Gastrocnemius medialis (tissue), 4 donors: ENCODE data around the gene ITGAV.

Experiments used
- POLR2A ChIP-seq, 2 donors: fragments of 450-650 bp; IDR thresholded peaks; one replicate each; pipeline ENCODE4 v1.6.1; 2017; ENCODE audit warnings: antibody characterized with exemption in 2 of 2, mild to moderate bottlenecking in 2 of 2, moderate library complexity in 2 of 2
- TF ChIP-seq, protein P1 (sequence below), 5 experiments: fragments of 450-650 bp in 3 of 5; fragments of 200-600 bp in 2 of 5; sonication (generic) in 2 of 5; IDR thresholded peaks in 4 of 5; conservative IDR thresholded peaks in 1 of 5; 1 replicate in 4 of 5; 2 replicates in 1 of 5; pipeline ENCODE4 v1.5.1; 2016 to 2019; ENCODE audit warnings: antibody characterized with exemption in 5 of 5, mild to moderate bottlenecking in 3 of 5, moderate library complexity in 3 of 5

DNA sequence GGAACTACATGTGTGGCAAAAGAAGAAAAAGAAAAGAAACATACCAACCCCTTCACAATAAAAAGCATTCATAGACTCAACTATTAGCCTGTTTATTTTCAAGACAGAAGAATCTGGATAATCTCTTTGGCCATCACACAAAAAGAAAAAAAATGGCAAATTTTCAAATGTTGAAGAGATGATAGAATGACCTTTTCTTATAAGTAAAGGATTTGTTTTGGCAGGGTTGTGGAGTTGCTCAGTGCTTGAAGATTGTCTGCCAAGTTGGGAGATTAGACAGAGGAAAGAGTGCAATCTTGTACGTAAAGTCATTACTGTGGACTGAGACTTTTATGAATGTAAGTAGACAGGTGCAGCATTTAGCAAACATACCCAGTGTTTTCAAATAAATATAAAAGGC, 85.5 kb downstream of the ITGAV start:
- no peak for TF ChIP-seq POLR2A (IDR thresholded peaks at IDR 0.05)
- TF ChIP-seq, protein P1, sequence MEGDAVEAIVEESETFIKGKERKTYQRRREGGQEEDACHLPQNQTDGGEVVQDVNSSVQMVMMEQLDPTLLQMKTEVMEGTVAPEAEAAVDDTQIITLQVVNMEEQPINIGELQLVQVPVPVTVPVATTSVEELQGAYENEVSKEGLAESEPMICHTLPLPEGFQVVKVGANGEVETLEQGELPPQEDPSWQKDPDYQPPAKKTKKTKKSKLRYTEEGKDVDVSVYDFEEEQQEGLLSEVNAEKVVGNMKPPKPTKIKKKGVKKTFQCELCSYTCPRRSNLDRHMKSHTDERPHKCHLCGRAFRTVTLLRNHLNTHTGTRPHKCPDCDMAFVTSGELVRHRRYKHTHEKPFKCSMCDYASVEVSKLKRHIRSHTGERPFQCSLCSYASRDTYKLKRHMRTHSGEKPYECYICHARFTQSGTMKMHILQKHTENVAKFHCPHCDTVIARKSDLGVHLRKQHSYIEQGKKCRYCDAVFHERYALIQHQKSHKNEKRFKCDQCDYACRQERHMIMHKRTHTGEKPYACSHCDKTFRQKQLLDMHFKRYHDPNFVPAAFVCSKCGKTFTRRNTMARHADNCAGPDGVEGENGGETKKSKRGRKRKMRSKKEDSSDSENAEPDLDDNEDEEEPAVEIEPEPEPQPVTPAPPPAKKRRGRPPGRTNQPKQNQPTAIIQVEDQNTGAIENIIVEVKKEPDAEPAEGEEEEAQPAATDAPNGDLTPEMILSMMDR (IDR thresholded peaks at IDR 0.05 in 4 of 5, conservative IDR thresholded peaks at IDR 0.05 in 1 of 5), result no peak
